IMR-90 (cell line): Measurements from ENCODE around the gene TUFM. TPM values are rescaled to one million over a fixed set of nuclear protein-coding genes. Genes with fewer than 3 reads are reported as not detected.
"Not testable (repeated sequence)": the region's sequence is repeated elsewhere in the genome, so short reads cannot be mapped to it uniquely, and the experiment has no call there.

ENCODE experiments used
- ATAC-seq: fragments of 200-7000 bp; cut with Tn5 transposase; 2 replicates; pipeline ENCODE4 v1.9.1; 2020; ENCODE audit warnings: low read depth, mild to moderate bottlenecking, moderate library complexity
- BruUV-seq: library from RNA; stranded (reverse); fragments of 400-500 nt; replicated peaks from 2 replicates; lab custom pipeline; 2021; lab: Mats Ljungman, UMichigan
- CTCF ChIA-PET: fragments of 300-600 bp; formaldehyde crosslinking; extraction: SDS; loops from one replicate; lab custom pipeline; 2021; ENCODE audit warnings: antibody characterized with exemption; lab: Yijun Ruan, JAX
- POLR2A ChIA-PET: fragments of 300-600 bp; sonication (Branson Sonifier 250); formaldehyde crosslinking; loops from one replicate; lab custom pipeline; 2022; ENCODE audit warnings: antibody characterized with exemption; ENCODE audit not compliant: unreplicated experiment; lab: Charles Lee
- DNase-seq: peaks from one replicate; pipeline ENCODE4 v3.0.0; 2013
- H2AFZ ChIP-seq: replicated peaks from 2 replicates; pipeline ENCODE3; 2013; ENCODE audit warnings: low read length, mild to moderate bottlenecking; ENCODE audit not compliant: poor library complexity
- H2AK5ac ChIP-seq: 2 replicates; pipeline ENCODE4 v1.6.1; 2013; ENCODE audit warnings: low read depth, low read length, inconsistent platforms
- H2AK9ac ChIP-seq: replicated peaks from 2 replicates; pipeline ENCODE3; 2013; ENCODE audit warnings: mild to moderate bottlenecking, low read depth, low read length, moderate library complexity; ENCODE audit not compliant: poor library complexity
- H2BK120ac ChIP-seq: 2 replicates; pipeline ENCODE4 v1.6.1; 2013; ENCODE audit warnings: low read depth, low read length, inconsistent platforms
- H2BK15ac ChIP-seq: 3 replicates; pipeline ENCODE4 v1.6.1; 2013; ENCODE audit warnings: low read depth, low read length, inconsistent platforms
- H2BK20ac ChIP-seq: 2 replicates; pipeline ENCODE4 v1.6.1; 2013; ENCODE audit warnings: low read depth, mild to moderate bottlenecking, inconsistent platforms, low read length, moderate library complexity
- H2BK5ac ChIP-seq: 2 replicates; pipeline ENCODE4 v1.6.1; 2013; ENCODE audit warnings: mild to moderate bottlenecking, low read depth, low read length, inconsistent platforms; ENCODE audit not compliant: poor library complexity, severe bottlenecking
- H3K14ac ChIP-seq: replicated peaks from 2 replicates; pipeline ENCODE4 v1.6.1; 2013; ENCODE audit warnings: low read depth, low read length, inconsistent platforms
- H3K18ac ChIP-seq: 2 replicates; pipeline ENCODE4 v1.6.1; 2013; ENCODE audit warnings: low read depth, low read length, control low read depth
- H3K23ac ChIP-seq: 2 replicates; pipeline ENCODE4 v1.6.1; 2013; ENCODE audit warnings: low read depth, low read length, inconsistent platforms
- H3K27ac ChIP-seq: 2 replicates; pipeline ENCODE4 v1.5.1; 2013; ENCODE audit warnings: mild to moderate bottlenecking, control low read depth, low read length; ENCODE audit not compliant: insufficient read depth
- H3K27me3 ChIP-seq: 2 replicates; pipeline ENCODE4 v1.6.1; 2013; ENCODE audit warnings: low read length; ENCODE audit not compliant: control insufficient read depth, insufficient read depth
- H3K36me3 ChIP-seq: 2 replicates; pipeline ENCODE4 v1.6.1; 2013; ENCODE audit warnings: low read length, mixed read lengths; ENCODE audit not compliant: control insufficient read depth, insufficient read depth
- H3K4ac ChIP-seq: 2 replicates; pipeline ENCODE4 v1.6.1; 2013; ENCODE audit warnings: low read depth, low read length, inconsistent platforms
- H3K4me1 ChIP-seq: 2 replicates; pipeline ENCODE4 v1.6.1; 2013; ENCODE audit warnings: low read length, mixed read lengths; ENCODE audit not compliant: control insufficient read depth, insufficient read depth
- H3K4me2 ChIP-seq: 2 replicates; pipeline ENCODE4 v1.6.1; 2013; ENCODE audit warnings: low read depth, mild to moderate bottlenecking, control low read depth, low read length, moderate library complexity
- H3K4me3 ChIP-seq: 2 replicates; pipeline ENCODE4 v1.5.1; 2013; ENCODE audit warnings: low read depth, mild to moderate bottlenecking, control low read depth, low read length, moderate library complexity; ENCODE audit not compliant: insufficient read depth
- H3K56ac ChIP-seq: 2 replicates; pipeline ENCODE4 v1.6.1; 2013; ENCODE audit warnings: low read length, inconsistent platforms; ENCODE audit not compliant: insufficient read depth; ENCODE audit errors: extremely low read depth
- H3K79me1 ChIP-seq, 2 experiments: 2 replicates each; pipeline ENCODE4 v1.6.1; 2013; ENCODE audit warnings: low read length in 2 of 2, inconsistent platforms in 1 of 2, low read depth in 1 of 2
- H3K9ac ChIP-seq: 2 replicates; pipeline ENCODE4 v1.6.1; 2013; ENCODE audit warnings: low read depth, low read length, control low read depth
- H3K9me1 ChIP-seq: 2 replicates; pipeline ENCODE4 v1.6.1; 2013; ENCODE audit warnings: low read length, inconsistent platforms; ENCODE audit not compliant: insufficient read depth
- H3K9me3 ChIP-seq: 2 replicates; pipeline ENCODE4 v1.6.1; 2013; ENCODE audit warnings: low read length; ENCODE audit not compliant: control insufficient read depth, insufficient read depth
- H4K20me1 ChIP-seq: 2 replicates; pipeline ENCODE4 v1.6.1; 2013; ENCODE audit warnings: low read length, inconsistent platforms; ENCODE audit not compliant: insufficient read depth
- H4K5ac ChIP-seq: 2 replicates; pipeline ENCODE4 v1.6.1; 2013; ENCODE audit warnings: mild to moderate bottlenecking, low read depth, low read length, control low read depth
- H4K8ac ChIP-seq, 2 experiments: 2 replicates each; pipeline ENCODE4 v1.6.1; 2013; ENCODE audit warnings: low read depth in 2 of 2, low read length in 2 of 2, control low read depth in 1 of 2, inconsistent platforms in 1 of 2
- H4K91ac ChIP-seq: 2 replicates; pipeline ENCODE4 v1.6.1; 2013; ENCODE audit warnings: low read depth, low read length, inconsistent platforms; ENCODE audit not compliant: insufficient read depth
- CHD1 ChIP-seq: IDR thresholded peaks from 2 replicates; pipeline ENCODE4 v1.6.1; 2012; ENCODE audit warnings: low read depth, low read length, improper control_type of control experiment
- ELK1 ChIP-seq: fragments of 150-350 bp; IDR thresholded peaks from 2 replicates; pipeline ENCODE4 v1.6.1; 2016; ENCODE audit warnings: low read depth, mild to moderate bottlenecking, low read length, moderate library complexity, borderline replicate concordance
- MXI1 ChIP-seq: IDR thresholded peaks from 2 replicates; pipeline ENCODE4 v1.6.1; 2012; ENCODE audit warnings: low read depth, mild to moderate bottlenecking, low read length, moderate library complexity, borderline replicate concordance
- NFE2L2 ChIP-seq: fragments of 150-350 bp; IDR thresholded peaks from 2 replicates; pipeline ENCODE4 v1.6.1; 2016; ENCODE audit warnings: low read depth, mild to moderate bottlenecking, low read length
- USF2 ChIP-seq: fragments of 150-350 bp; IDR thresholded peaks from 2 replicates; pipeline ENCODE4 v1.6.1; 2017; ENCODE audit warnings: mild to moderate bottlenecking, antibody characterized with exemption, low read length, low read depth
- WGBS, 2 experiments: methylation state at CpG; one replicate each; pipeline versions ENCODE4 v1.1.5 to v1.1.7; 2013; ENCODE audit warnings: missing lambda C conversion rate in 2 of 2; ENCODE audit not compliant: insufficient read length in 1 of 2; ENCODE audit errors: extremely low coverage in 2 of 2; 5-methylcytosine and 5-hydroxymethylcytosine counted together
- dilution Hi-C: fragments of 300-500 bp; cut with HindIII; formaldehyde crosslinking; loops from one replicate; pipeline ENCODE4 v1.14.3; 2018; ENCODE audit warnings: low sequenced_read_pairs; ENCODE audit not compliant: unreplicated experiment
- in situ Hi-C: fragments of 300-500 bp; cut with MboI; formaldehyde crosslinking; loops from 3 replicates; pipeline ENCODE4 v1.14.3; 2019; ENCODE audit warnings: low sequenced_read_pairs, inconsistent platforms, mixed read lengths
- intact Hi-C: fragments of 100-400 bp; cut with micrococcal nuclease; formaldehyde crosslinking; loops from 2 replicates; pipeline ENCODE4 v1.10.0; 2022
- polyA plus RNA-seq, 3 experiments: library from polyadenylated mRNA; depleted of rRNA; stranded (reverse); fragments of >200 nt; gene quantifications; 2 replicates each; pipeline ENCODE4 v1.2.3, GENCODE V29; 2012; ENCODE audit warnings: low replicate concordance in 1 of 3
- total RNA-seq: library from RNA; depleted of rRNA; stranded (reverse); fragments of >200 nt; gene quantifications from 2 replicates; pipeline ENCODE4 v1.2.3, GENCODE V29; 2012

TUFM gene
- total and polyA plus RNA-seq, 2 of the 4 experiments (the other 2 are of a cell fraction), result 80.3 to 126 TPM

- Histone ChIP-seq H2AK5ac (no peak overlapping the region), H3K56ac (no peak overlapping the region), H2BK5ac (no peak overlapping the region), H3K9ac (no peak overlapping the region), H3K79me1 (peaks cover 7 to 31% of the 10 kb centered on the region in 2 experiments; a peak in 2 of 4 replicates), H3K23ac (no peak overlapping the region), H2AK9ac (no peak overlapping the region), H3K9me3 (no peaks in the 10 kb centered on the region), H3K14ac (no peak overlapping the region), H3K4me2 (no peak overlapping the region), H3K36me3 (0 out of 2 replicates have a peak, but pooled peaks cover 2% of the 10 kb centered on the region), H4K91ac (no peak overlapping the region), H2AFZ (no peak overlapping the region), H4K5ac (no peak overlapping the region), H2BK15ac (no peak overlapping the region), H2BK20ac (no peak overlapping the region), H3K4ac (no peak overlapping the region), H3K27ac (no peak overlapping the region), H3K18ac (no peak overlapping the region), H3K4me1 (no peaks in the 10 kb centered on the region), H3K4me3 (no peak overlapping the region), H4K8ac (no peak overlapping the region), H3K27me3 (no peaks in the 10 kb centered on the region), H3K9me1 (peaks cover 7% of the 10 kb centered on the region; the same call in 1 of the 2 replicates), H2BK120ac (no peak overlapping the region), H4K20me1 (peaks cover 11% of the 10 kb centered on the region)
- intact Hi-C loops, result loop anchor here (5.0 kb wide), 2 partner anchors 42 to 127 kb away; partner anchors contain the start of gene SH2B1
- ATAC-seq, result no peak
- WGBS, 2 experiments, result 67% methylated on average over 1 of the region's 5 CpGs; no CpG with 5 or more reads in 1 of the 2 experiments
- BruUV-seq, result no TSS peak
- dilution Hi-C loops, result no loop called here
- DNase-seq, result no peak
- CTCF ChIA-PET, result no interaction called here
- in situ Hi-C loops, result loop anchor here (5.0 kb wide), 1 partner anchor 122 kb away; no protein-coding TSS in a partner anchor
- POLR2A ChIA-PET, result no interaction called here
- no peak for TF ChIP-seq NFE2L2
- no peak for TF ChIP-seq CHD1
- TF ChIP-seq ELK1, result no peak
- TF ChIP-seq USF2, result no peak
- TF ChIP-seq MXI1, result no peak
Measured at GRCh38 chr16:28820016-28820415, 26.1 kb downstream of the TUFM start.

- CTCF ChIA-PET, result not testable (repeated sequence)
Measured at GRCh38 chr16:28807445-28808120, 38.6 kb downstream of the TUFM start.

More at GRCh38 chr16:28807445-28808120, 38.6 kb downstream of the TUFM start:
- H2BK20ac ChIP-seq, in situ Hi-C loops, H3K36me3 ChIP-seq, H4K5ac ChIP-seq, H2BK15ac ChIP-seq, POLR2A ChIA-PET, H3K4me2 ChIP-seq, H3K4me3 ChIP-seq, H3K56ac ChIP-seq, intact Hi-C loops, H4K8ac ChIP-seq, H3K4ac ChIP-seq, H3K27me3 ChIP-seq, DNase-seq, H2AFZ ChIP-seq, H3K4me1 ChIP-seq, H2AK5ac ChIP-seq, H3K9me3 ChIP-seq, H2BK120ac ChIP-seq, H4K20me1 ChIP-seq, H3K9ac ChIP-seq, H3K18ac ChIP-seq, BruUV-seq, H3K14ac ChIP-seq, H3K27ac ChIP-seq, H3K9me1 ChIP-seq, H3K23ac ChIP-seq, H2BK5ac ChIP-seq, dilution Hi-C loops, H4K91ac ChIP-seq, H2AK9ac ChIP-seq, H3K79me1 ChIP-seq: not testable (repeated sequence)
- peak; percentile 28 for ATAC-seq
- no CpG with 5 or more reads among the region's 11 CpGs for WGBS, 2 experiments
